Prostate gland (tissue), 2 donors: ENCODE measurements around the gene CCDC182. TPM values are rescaled to one million over a fixed set of nuclear protein-coding genes. Genes with fewer than 3 reads are reported as not detected.

ENCODE experiments used
- DNase-seq: peaks from one replicate; pipeline ENCODE4 v3.0.0-alpha.2; 2019; ENCODE audit warnings: low spot score
- H3K27ac ChIP-seq, 2 donors: fragments of 200-600 bp; sonication (generic); 2 replicates each; pipeline ENCODE4 v1.5.1; 2017 to 2019
- H3K27me3 ChIP-seq: fragments of 200-600 bp; sonication (generic); replicated peaks from 2 replicates; pipeline ENCODE4 v1.5.1; 2019; ENCODE audit not compliant: insufficient read depth
- H3K36me3 ChIP-seq, 2 donors: fragments of 200-600 bp; sonication (generic); 1 replicate in 1 of 2; 2 replicates in 1 of 2; pipeline versions ENCODE4 v1.5.1 to v1.8.1; 2017 to 2019
- H3K4me1 ChIP-seq: fragments of 200-600 bp; sonication (generic); replicated peaks from 2 replicates; pipeline ENCODE4 v1.5.1; 2019
- H3K4me3 ChIP-seq, 2 donors: fragments of 200-600 bp; sonication (generic); 2 replicates each; pipeline ENCODE4 v1.5.1; 2017 to 2019
- H3K9me3 ChIP-seq: fragments of 200-600 bp; sonication (generic); 2 replicates; pipeline ENCODE4 v1.5.1; 2017
- CTCF ChIP-seq, 4 experiments: fragments of 200-600 bp in 2 of 4; fragments of 450-650 bp in 2 of 4; sonication (generic) in 2 of 4; IDR thresholded peaks; 1 replicate in 3 of 4; 2 replicates in 1 of 4; pipeline ENCODE4 v1.5.1; 2016 to 2019; ENCODE audit warnings: antibody characterized with exemption in 4 of 4, mild to moderate bottlenecking in 2 of 4, moderate library complexity in 2 of 4
- POLR2A ChIP-seq: fragments of 450-650 bp; IDR thresholded peaks from one replicate; pipeline ENCODE4 v1.6.1; 2016; ENCODE audit warnings: antibody characterized with exemption, mild to moderate bottlenecking
- POLR2AphosphoS5 ChIP-seq: sonication (generic); formaldehyde crosslinking; IDR thresholded peaks from one replicate; pipeline ENCODE4 v1.6.1; 2017; ENCODE audit warnings: antibody characterized with exemption
- WGBS: methylation state at CpG from one replicate; pipeline ENCODE4 v1.1.5; 2018; 5-methylcytosine and 5-hydroxymethylcytosine counted together
- intact Hi-C: fragments of 100-400 bp; cut with DNase I; formaldehyde crosslinking; loops from one replicate; pipeline ENCODE4 v1.14.2; 2022
- total RNA-seq, 2 donors: library from RNA; depleted of rRNA; stranded (reverse); fragments of >200 nt; gene quantifications; one replicate each; pipeline ENCODE4 v1.1.0, GENCODE V29; 2016

CCDC182 gene
- total RNA-seq, 2 donors from 2014 or later: 1.1 TPM; not detected in 1

- Histone ChIP-seq H3K27me3 (no peaks in the 10 kb centered on the region), H3K36me3 (no peaks in the 10 kb centered on the region), H3K9me3 (no peaks in the 10 kb centered on the region), H3K4me3 (no peak overlapping the region), H3K27ac (no peak overlapping the region), H3K4me1 (no peaks in the 10 kb centered on the region)
- no peak for DNase-seq
- TF ChIP-seq CTCF (IDR thresholded peaks at IDR 0.05): no peak
- TF ChIP-seq POLR2A: no peak
- no peak for TF ChIP-seq POLR2AphosphoS5
- intact Hi-C loops: no loop called here
- 78% methylated on average over 8 of the region's 8 CpGs for WGBS
Measured at GRCh38 chr17:57761887-57762286, 16.8 kb upstream of the CCDC182 start.

GRCh38 chr17:57760046-57760445, 14.9 kb upstream of the CCDC182 start:
- intact Hi-C loops: no loop called here
- WGBS: 84% methylated on average over 4 of the region's 4 CpGs
- no peak for TF ChIP-seq POLR2A
- no peak for TF ChIP-seq POLR2AphosphoS5
- no peak for TF ChIP-seq CTCF (IDR thresholded peaks at IDR 0.05)

GRCh38 chr17:57758654-57759053, 13.6 kb upstream of the CCDC182 start:
- H3K9me3 ChIP-seq: no peaks in the 10 kb centered on the region
- H3K36me3 ChIP-seq: no peaks in the 10 kb centered on the region
- WGBS: 100% methylated on average over 1 of the region's 1 CpG
- no peak overlapping the region for H3K4me3 ChIP-seq
- intact Hi-C loops: no loop called here
- no peaks in the 10 kb centered on the region for H3K27me3 ChIP-seq
- no peak for DNase-seq
- no peaks in the 10 kb centered on the region for H3K4me1 ChIP-seq
- TF ChIP-seq POLR2AphosphoS5 (no peak), CTCF (IDR thresholded peaks at IDR 0.05) (no peak)
- H3K27ac ChIP-seq: no peak overlapping the region

More at GRCh38 chr17:57760046-57760445, 14.9 kb upstream of the CCDC182 start:
- H3K9me3 ChIP-seq: no peaks in the 10 kb centered on the region
- no peaks in the 10 kb centered on the region for H3K36me3 ChIP-seq
- no peak for DNase-seq
- H3K4me1 ChIP-seq: no peaks in the 10 kb centered on the region
- no peak overlapping the region for H3K4me3 ChIP-seq
- no peak overlapping the region for H3K27ac ChIP-seq
- H3K27me3 ChIP-seq: no peaks in the 10 kb centered on the region

GRCh38 chr17:57757735-57758134, 12.6 kb upstream of the CCDC182 start:
- no peaks in the 10 kb centered on the region for H3K9me3 ChIP-seq
- 91% methylated on average over 8 of the region's 9 CpGs for WGBS
- TF ChIP-seq CTCF (IDR thresholded peaks at IDR 0.05): no peak
- TF ChIP-seq POLR2A: no peak
- no peak for TF ChIP-seq POLR2AphosphoS5
- H3K36me3 ChIP-seq: no peaks in the 10 kb centered on the region
- DNase-seq: no peak
- intact Hi-C loops: no loop called here
- no peaks in the 10 kb centered on the region for H3K4me1 ChIP-seq
- no peak overlapping the region for H3K4me3 ChIP-seq
- no peaks in the 10 kb centered on the region for H3K27me3 ChIP-seq
- H3K27ac ChIP-seq: no peak overlapping the region

GRCh38 chr17:57756951-57757350, 11.9 kb upstream of the CCDC182 start:
- whole genome bisulfite sequencing: 74% methylated on average over 7 of the region's 7 CpGs
- intact Hi-C loops: no loop called here
- Histone ChIP-seq H3K36me3 (no peaks in the 10 kb centered on the region), H3K4me1 (no peaks in the 10 kb centered on the region), H3K4me3 (no peak overlapping the region), H3K27me3 (no peaks in the 10 kb centered on the region), H3K27ac (no peak overlapping the region), H3K9me3 (no peaks in the 10 kb centered on the region)
- DNase-seq: no peak
- TF ChIP-seq POLR2AphosphoS5: no peak
- TF ChIP-seq POLR2A: no peak
- TF ChIP-seq CTCF (IDR thresholded peaks at IDR 0.05): no peak
